ENCODE measurements around the gene ACSM2A. TPM values are rescaled to one million over a fixed set of nuclear protein-coding genes. Genes with fewer than 3 reads are reported as not detected.
"Not testable (repeated sequence)": the region's sequence is repeated elsewhere in the genome, so short reads cannot be mapped to it uniquely, and the experiment has no call there.

ACSM2A gene
- total and polyA plus RNA-seq, 2 donors (not counting 1 experiment from before 2014, with no cell fraction given), result not detected

- no peaks in the 10 kb centered on the region for H3K9me3 ChIP-seq (ENCODE audit: control insufficient read depth, insufficient read depth, low read depth, low read length)
- no peak overlapping the region for H3K27ac ChIP-seq (ENCODE audit: insufficient read depth, low read length)
- TF ChIP-seq CTCF (conservative IDR thresholded peaks at IDR 0.05 in 1 of 2, IDR thresholded peaks at IDR 0.05 in 1 of 2; ENCODE audit: low read depth in 1 of 2, low read length in 2 of 2) (no peak), EZH2 (IDR thresholded peaks at IDR 0.05; ENCODE audit: low read length, missing control alignments) (no peak)
- no peaks in the 10 kb centered on the region for H3K4me1 ChIP-seq (ENCODE audit: control insufficient read depth, extremely low read depth, insufficient read depth, low read length)
- H3K27me3 ChIP-seq (ENCODE audit: control insufficient read depth, insufficient read depth, low read length), result no peaks in the 10 kb centered on the region
- no peak overlapping the region for H3K9ac ChIP-seq (ENCODE audit: insufficient read depth, low read length)
- H4K20me1 ChIP-seq (ENCODE audit: control insufficient read depth, extremely low read depth, insufficient read depth, low read length), result no peaks in the 10 kb centered on the region
- H3K36me3 ChIP-seq (ENCODE audit: control insufficient read depth, insufficient read depth, low read length), result no peaks in the 10 kb centered on the region
- no peak for DNase-seq (ENCODE audit: low read depth in 2 of 2)
- H2AFZ ChIP-seq (ENCODE audit: low read length), result no peak overlapping the region
- H3K4me3 ChIP-seq (replicated peaks in 1 of 4; ENCODE audit: control extremely low read depth in 1 of 4, insufficient read depth in 1 of 4, low read depth in 3 of 4, low read length in 4 of 4), result no peak overlapping the region
- H3K79me2 ChIP-seq (ENCODE audit: control insufficient read depth, insufficient read depth, low read length), result no peaks in the 10 kb centered on the region
- H3K4me2 ChIP-seq (ENCODE audit: extremely low read depth, insufficient read depth, low read length), result no peak overlapping the region
Observed at GRCh38 chr16:20424129-20424866, 27.0 kb upstream of the ACSM2A start.

GRCh38 chr16:20427401-20427797 is 23.9 kb upstream of the ACSM2A start:
- not testable (repeated sequence) for H2AFZ ChIP-seq (ENCODE audit: low read length); H4K20me1 ChIP-seq (ENCODE audit: control insufficient read depth, extremely low read depth, insufficient read depth, low read length); H3K4me2 ChIP-seq (ENCODE audit: extremely low read depth, insufficient read depth, low read length); H3K27me3 ChIP-seq (ENCODE audit: control insufficient read depth, insufficient read depth, low read length); H3K9ac ChIP-seq (ENCODE audit: insufficient read depth, low read length); H3K4me1 ChIP-seq (ENCODE audit: control insufficient read depth, extremely low read depth, insufficient read depth, low read length); H3K4me3 ChIP-seq (replicated peaks in 1 of 4; ENCODE audit: control extremely low read depth in 1 of 4, insufficient read depth in 1 of 4, low read depth in 3 of 4, low read length in 4 of 4); H3K36me3 ChIP-seq (ENCODE audit: control insufficient read depth, insufficient read depth, low read length); H3K27ac ChIP-seq (ENCODE audit: insufficient read depth, low read length); H3K9me3 ChIP-seq (ENCODE audit: control insufficient read depth, insufficient read depth, low read depth, low read length); H3K79me2 ChIP-seq (ENCODE audit: control insufficient read depth, insufficient read depth, low read length); DNase-seq (ENCODE audit: low read depth in 2 of 2)

- not testable (repeated sequence) for H3K4me2 ChIP-seq (ENCODE audit: extremely low read depth, insufficient read depth, low read length); H4K20me1 ChIP-seq (ENCODE audit: control insufficient read depth, extremely low read depth, insufficient read depth, low read length); H3K27ac ChIP-seq (ENCODE audit: insufficient read depth, low read length); H3K4me1 ChIP-seq (ENCODE audit: control insufficient read depth, extremely low read depth, insufficient read depth, low read length); DNase-seq (ENCODE audit: low read depth in 2 of 2); H3K9ac ChIP-seq (ENCODE audit: insufficient read depth, low read length); H3K9me3 ChIP-seq (ENCODE audit: control insufficient read depth, insufficient read depth, low read depth, low read length); H2AFZ ChIP-seq (ENCODE audit: low read length); H3K4me3 ChIP-seq (replicated peaks in 1 of 4; ENCODE audit: control extremely low read depth in 1 of 4, insufficient read depth in 1 of 4, low read depth in 3 of 4, low read length in 4 of 4); H3K36me3 ChIP-seq (ENCODE audit: control insufficient read depth, insufficient read depth, low read length); H3K27me3 ChIP-seq (ENCODE audit: control insufficient read depth, insufficient read depth, low read length); H3K79me2 ChIP-seq (ENCODE audit: control insufficient read depth, insufficient read depth, low read length)
Observed at GRCh38 chr16:20429499-20429898, 21.8 kb upstream of the ACSM2A start.

GRCh38 chr16:20430480-20430879 is 20.8 kb upstream of the ACSM2A start:
- H4K20me1 ChIP-seq (ENCODE audit: control insufficient read depth, extremely low read depth, insufficient read depth, low read length); H3K27me3 ChIP-seq (ENCODE audit: control insufficient read depth, insufficient read depth, low read length); DNase-seq (ENCODE audit: low read depth in 2 of 2); H2AFZ ChIP-seq (ENCODE audit: low read length); H3K4me2 ChIP-seq (ENCODE audit: extremely low read depth, insufficient read depth, low read length); H3K9me3 ChIP-seq (ENCODE audit: control insufficient read depth, insufficient read depth, low read depth, low read length); H3K9ac ChIP-seq (ENCODE audit: insufficient read depth, low read length); H3K79me2 ChIP-seq (ENCODE audit: control insufficient read depth, insufficient read depth, low read length); H3K4me3 ChIP-seq (replicated peaks in 1 of 4; ENCODE audit: control extremely low read depth in 1 of 4, insufficient read depth in 1 of 4, low read depth in 3 of 4, low read length in 4 of 4); H3K36me3 ChIP-seq (ENCODE audit: control insufficient read depth, insufficient read depth, low read length); H3K27ac ChIP-seq (ENCODE audit: insufficient read depth, low read length); H3K4me1 ChIP-seq (ENCODE audit: control insufficient read depth, extremely low read depth, insufficient read depth, low read length): not testable (repeated sequence)
